IPS DF 6.9 (cell line): ENCODE measurements around the gene FAM13C.
A peak's percentile ranks its signal among the peaks of the same experiment; 100 is the strongest.
"Not testable (repeated sequence)": the region's sequence is repeated elsewhere in the genome, so short reads cannot be mapped to it uniquely, and the experiment has no call there.

Experiments used
- DNase-seq: peaks from one replicate; pipeline ENCODE4 v3.0.0-alpha.2; 2013; ENCODE audit warnings: low read depth, low spot score
- H3K27ac ChIP-seq: one replicate; pipeline ENCODE4 v1.5.1; 2013; ENCODE audit warnings: low read length, control low read depth
- H3K27me3 ChIP-seq: 2 replicates; pipeline ENCODE4 v1.6.1; 2013; ENCODE audit warnings: mild to moderate bottlenecking, low read length; ENCODE audit not compliant: control insufficient read depth, insufficient read depth
- H3K36me3 ChIP-seq: 2 replicates; pipeline ENCODE4 v1.6.1; 2013; ENCODE audit warnings: low read length; ENCODE audit not compliant: control insufficient read depth, insufficient read depth
- H3K4me1 ChIP-seq: 2 replicates; pipeline ENCODE4 v1.6.1; 2013; ENCODE audit warnings: low read length; ENCODE audit not compliant: control insufficient read depth, insufficient read depth
- H3K4me3 ChIP-seq: 2 replicates; pipeline ENCODE4 v1.5.1; 2013; ENCODE audit warnings: mild to moderate bottlenecking, low read length
- H3K9me3 ChIP-seq: 2 replicates; pipeline ENCODE4 v1.6.1; 2013; ENCODE audit warnings: low read length, inconsistent platforms; ENCODE audit not compliant: control insufficient read depth, insufficient read depth
- WGBS: extraction: QIAGEN DNeasy Blood & Tissue Kit; methylation state at CpG from one replicate; pipeline ENCODE4 v1.1.7; 2013; ENCODE audit warnings: mixed read lengths, missing lambda C conversion rate; ENCODE audit not compliant: insufficient read length, insufficient coverage; 5-methylcytosine and 5-hydroxymethylcytosine counted together

The FAM13C gene

DNA sequence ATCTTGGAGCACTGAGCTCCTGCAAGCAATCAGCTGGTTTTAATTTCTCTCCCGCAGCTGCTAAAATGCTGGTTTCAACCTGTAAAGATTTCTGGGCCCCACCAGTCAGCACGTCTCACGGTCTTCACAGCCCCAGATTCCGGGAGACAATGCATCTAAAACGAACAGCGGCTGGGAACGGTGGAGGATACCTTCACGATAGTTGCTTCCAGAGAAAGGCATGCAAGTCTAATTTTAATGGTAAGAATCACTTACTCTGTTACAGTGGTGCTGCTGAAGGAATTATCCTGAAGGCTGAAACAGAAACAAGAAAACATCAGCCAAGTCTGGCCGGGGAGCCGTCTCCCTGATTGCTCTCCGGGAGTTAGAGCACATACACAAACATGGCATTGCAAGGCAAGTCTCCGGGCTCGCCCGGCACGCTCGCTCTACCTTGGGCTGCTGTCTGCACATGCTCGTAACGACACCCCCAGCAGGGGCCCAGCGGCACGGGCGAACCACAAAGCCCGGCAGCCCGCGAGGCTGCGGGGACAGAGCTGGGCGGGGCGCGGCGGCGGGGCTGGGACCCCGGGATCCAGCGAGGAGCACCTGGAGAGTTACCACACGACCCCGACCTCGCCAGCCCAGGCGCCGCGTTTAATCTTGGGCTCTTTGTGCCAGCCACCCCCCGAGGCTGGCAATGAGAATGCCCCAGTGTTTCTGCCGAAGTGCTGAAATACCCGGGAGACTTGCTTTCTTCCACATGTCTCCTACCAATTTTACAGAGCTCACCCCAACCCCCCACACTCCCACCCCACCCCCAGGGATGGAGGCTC lies at the start of gene FAM13C:
FAM13C (minus strand) TSS at position 406 of the 815 bp plus-strand sequence; CDS start at position 317, 89 bp downstream.
- H3K9me3 ChIP-seq = no peaks in the 10 kb centered on the region
- DNase-seq = peak; percentile 50
- no peaks in the 10 kb centered on the region for H3K36me3 ChIP-seq
- peak within 1 kb of the TSS; percentile 22; the same call in 1 of the 2 replicates for H3K4me3 ChIP-seq
- no peak within 1 kb of the TSS for H3K27ac ChIP-seq
- H3K27me3 ChIP-seq = peaks cover 5% of the 10 kb centered on the region; the same call in 1 of the 2 replicates
- no peaks in the 10 kb centered on the region; the same call in 1 of the 2 replicates for H3K4me1 ChIP-seq
- no CpG with 5 or more reads among the region's 41 CpGs for WGBS

DNA sequence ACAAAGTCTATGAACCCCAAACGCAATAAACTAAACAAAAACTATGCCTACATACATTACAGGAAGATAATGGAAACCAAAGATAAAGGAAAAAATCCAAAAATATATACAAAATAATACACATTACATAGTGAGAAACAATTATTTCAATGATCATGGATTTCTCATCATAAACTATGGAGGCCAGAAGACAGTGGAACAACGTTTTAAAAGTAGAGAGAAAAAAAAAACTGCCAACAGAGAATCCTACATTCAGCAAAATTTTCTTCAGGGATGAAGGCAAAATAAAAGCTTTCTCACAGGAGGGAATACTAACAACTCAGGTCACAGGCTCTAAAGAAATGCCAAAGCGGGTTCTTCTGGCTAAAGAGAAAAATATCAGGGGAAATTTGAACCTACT lies 42.9 kb upstream of the FAM13C start:
- no peaks in the 10 kb centered on the region for H3K9me3 ChIP-seq
- no peak overlapping the region for H3K27ac ChIP-seq
- no CpG with 5 or more reads among the region's 3 CpGs for WGBS

DNA sequence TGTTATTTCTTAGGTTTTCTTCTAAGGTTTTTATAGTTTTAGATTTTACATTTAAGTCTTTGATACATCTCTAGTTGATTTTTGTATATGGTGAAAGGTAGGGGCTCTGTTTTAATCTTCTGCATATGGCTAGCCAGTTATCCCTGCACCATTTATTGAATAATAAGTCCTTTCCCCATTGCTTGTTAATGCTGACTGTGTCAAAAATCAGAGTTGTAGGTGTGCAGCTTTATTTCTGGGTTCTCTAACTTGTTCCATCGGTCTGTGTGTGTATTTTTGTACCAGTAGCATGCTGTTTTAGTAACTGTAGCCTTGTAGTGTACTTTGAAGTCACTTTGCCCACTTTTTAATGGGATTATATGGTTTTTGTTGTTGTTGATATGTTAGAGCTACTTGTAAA lies 37.9 kb upstream of the FAM13C start:
- Histone ChIP-seq H3K4me3 (no peak overlapping the region), H3K27me3 (no peaks in the 10 kb centered on the region), H3K4me1 (no peaks in the 10 kb centered on the region), H3K9me3 (no peaks in the 10 kb centered on the region), H3K27ac (no peak overlapping the region), H3K36me3 (no peaks in the 10 kb centered on the region)
- DNase-seq = no peak
- WGBS = no CpG with 5 or more reads among the region's 1 CpG

More for the DNA sequence above, 42.9 kb upstream of the FAM13C start:
- H3K36me3 ChIP-seq = no peaks in the 10 kb centered on the region
- no peak for DNase-seq
- H3K27me3 ChIP-seq = no peaks in the 10 kb centered on the region
- no peak overlapping the region for H3K4me3 ChIP-seq
- H3K4me1 ChIP-seq = no peaks in the 10 kb centered on the region

- H3K9me3 ChIP-seq, H3K36me3 ChIP-seq, H3K4me1 ChIP-seq, H3K27me3 ChIP-seq, H3K27ac ChIP-seq, H3K4me3 ChIP-seq, DNase-seq: not testable (repeated sequence)
- no CpG with 5 or more reads among the region's 4 CpGs for WGBS
Measured at GRCh38 chr10:59399329-59399728, 37.0 kb upstream of the FAM13C start.

DNA sequence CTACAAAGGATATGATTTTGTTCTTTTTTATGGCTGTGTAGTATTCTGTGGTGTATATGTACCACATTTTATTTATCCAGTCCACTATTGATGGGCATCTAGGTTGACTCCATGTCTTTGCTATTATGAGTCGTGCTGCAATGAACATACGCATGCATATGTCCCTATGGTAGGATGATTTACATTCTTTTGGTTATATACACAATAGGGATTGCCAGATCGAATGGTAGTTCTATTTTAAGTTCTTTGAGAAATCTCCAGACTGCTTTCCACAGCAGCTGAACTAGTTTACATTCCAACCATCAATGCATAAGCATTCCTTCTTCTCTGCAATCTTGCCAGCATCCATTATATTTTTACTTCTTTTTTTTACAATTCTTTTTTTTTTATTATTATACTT lies 35.6 kb upstream of the FAM13C start:
- peaks cover 1% of the 10 kb centered on the region; the same call in 1 of the 2 replicates for H3K4me1 ChIP-seq
- WGBS = no CpG with 5 or more reads among the region's 3 CpGs

DNA sequence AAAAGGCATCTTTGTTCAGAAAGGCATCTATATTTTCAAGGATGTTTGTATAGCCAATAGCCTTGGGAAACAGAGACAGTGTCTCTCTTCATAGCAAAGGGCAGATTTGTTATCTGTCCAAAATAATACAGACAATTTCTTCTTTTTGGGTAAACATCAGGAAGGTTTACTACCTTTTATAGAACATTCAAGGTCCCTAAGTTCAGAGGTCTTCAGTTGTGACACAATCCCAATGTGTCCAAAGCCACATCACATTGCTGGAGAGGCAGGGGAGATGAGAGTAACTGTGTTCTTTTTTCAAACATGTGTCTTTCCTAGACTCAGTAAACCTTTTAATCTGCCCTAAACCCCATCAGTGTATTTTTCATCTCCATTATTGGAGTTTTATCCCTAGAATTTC lies 33.6 kb upstream of the FAM13C start:
- no peaks in the 10 kb centered on the region for H3K9me3 ChIP-seq

More for the DNA sequence above, 35.6 kb upstream of the FAM13C start:
- Histone ChIP-seq H3K27me3 (no peaks in the 10 kb centered on the region), H3K27ac (no peak overlapping the region), H3K4me3 (no peak overlapping the region), H3K9me3 (no peaks in the 10 kb centered on the region), H3K36me3 (no peaks in the 10 kb centered on the region)
- no peak for DNase-seq

GRCh38 chr10:59393349-59393748 lies 31.0 kb upstream of the FAM13C start:
- no peak for DNase-seq
- Histone ChIP-seq H3K4me1 (peaks cover 1% of the 10 kb centered on the region; the same call in 1 of the 2 replicates), H3K36me3 (no peaks in the 10 kb centered on the region), H3K27ac (no peak overlapping the region), H3K9me3 (no peaks in the 10 kb centered on the region), H3K27me3 (no peaks in the 10 kb centered on the region), H3K4me3 (no peak overlapping the region)
- WGBS = no CpG with 5 or more reads among the region's 1 CpG

More for the DNA sequence above, 33.6 kb upstream of the FAM13C start:
- H3K27ac ChIP-seq = no peak overlapping the region
- no peaks in the 10 kb centered on the region for H3K27me3 ChIP-seq
- no peak overlapping the region for H3K4me3 ChIP-seq
- H3K36me3 ChIP-seq = no peaks in the 10 kb centered on the region
- peaks cover 1% of the 10 kb centered on the region; the same call in 1 of the 2 replicates for H3K4me1 ChIP-seq
- no peak for DNase-seq

DNA sequence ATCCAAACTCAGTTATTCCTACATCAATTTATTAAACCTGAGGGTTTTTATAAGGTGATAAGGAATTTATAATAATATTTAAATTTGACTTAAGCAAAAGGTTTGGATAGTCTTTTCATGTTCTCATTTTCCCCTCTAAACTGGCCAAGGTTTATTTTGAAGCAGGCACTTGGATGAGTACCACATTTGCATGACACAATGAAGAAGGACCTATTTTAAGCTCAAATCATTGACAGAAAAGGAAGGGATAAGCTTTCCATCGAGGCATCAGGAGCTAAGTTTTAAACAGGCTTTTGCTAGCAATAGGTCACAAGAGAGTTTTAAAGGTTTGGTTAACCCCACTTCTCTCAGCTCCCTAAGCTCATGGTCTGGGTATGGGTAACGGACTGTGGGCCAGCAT lies 28.7 kb upstream of the FAM13C start:
- no peak overlapping the region for H3K4me3 ChIP-seq
- no peaks in the 10 kb centered on the region for H3K9me3 ChIP-seq
- no CpG with 5 or more reads among the region's 2 CpGs for WGBS
- H3K36me3 ChIP-seq = no peaks in the 10 kb centered on the region
- DNase-seq = no peak
- H3K4me1 ChIP-seq = peaks cover 1% of the 10 kb centered on the region; the same call in 1 of the 2 replicates
- H3K27ac ChIP-seq = no peak overlapping the region
- H3K27me3 ChIP-seq = no peaks in the 10 kb centered on the region

- Histone ChIP-seq H3K36me3 (no peaks in the 10 kb centered on the region), H3K4me1 (peaks cover 1% of the 10 kb centered on the region; the same call in 1 of the 2 replicates), H3K9me3 (no peaks in the 10 kb centered on the region), H3K27ac (no peak overlapping the region), H3K4me3 (no peak overlapping the region), H3K27me3 (no peaks in the 10 kb centered on the region)
- no CpG with 5 or more reads among the region's 1 CpG for WGBS
- no peak for DNase-seq
Measured at GRCh38 chr10:59388671-59388976, 26.3 kb upstream of the FAM13C start.

- no CpG with 5 or more reads among the region's 3 CpGs for WGBS
- Histone ChIP-seq H3K4me1 (no peaks in the 10 kb centered on the region), H3K4me3 (no peak overlapping the region), H3K36me3 (no peaks in the 10 kb centered on the region), H3K9me3 (no peaks in the 10 kb centered on the region), H3K27ac (no peak overlapping the region), H3K27me3 (no peaks in the 10 kb centered on the region)
- DNase-seq = no peak
Measured at GRCh38 chr10:59387951-59388670, 25.8 kb upstream of the FAM13C start.
